ENCODE measurements around the gene CAMK1D. TPM values are rescaled to one million over a fixed set of nuclear protein-coding genes. Genes with fewer than 3 reads are reported as not detected.

Gene CAMK1D
- total and polyA plus RNA-seq, 11 donors = 1.4 to 16.0 (median 2.5) TPM

DNA sequence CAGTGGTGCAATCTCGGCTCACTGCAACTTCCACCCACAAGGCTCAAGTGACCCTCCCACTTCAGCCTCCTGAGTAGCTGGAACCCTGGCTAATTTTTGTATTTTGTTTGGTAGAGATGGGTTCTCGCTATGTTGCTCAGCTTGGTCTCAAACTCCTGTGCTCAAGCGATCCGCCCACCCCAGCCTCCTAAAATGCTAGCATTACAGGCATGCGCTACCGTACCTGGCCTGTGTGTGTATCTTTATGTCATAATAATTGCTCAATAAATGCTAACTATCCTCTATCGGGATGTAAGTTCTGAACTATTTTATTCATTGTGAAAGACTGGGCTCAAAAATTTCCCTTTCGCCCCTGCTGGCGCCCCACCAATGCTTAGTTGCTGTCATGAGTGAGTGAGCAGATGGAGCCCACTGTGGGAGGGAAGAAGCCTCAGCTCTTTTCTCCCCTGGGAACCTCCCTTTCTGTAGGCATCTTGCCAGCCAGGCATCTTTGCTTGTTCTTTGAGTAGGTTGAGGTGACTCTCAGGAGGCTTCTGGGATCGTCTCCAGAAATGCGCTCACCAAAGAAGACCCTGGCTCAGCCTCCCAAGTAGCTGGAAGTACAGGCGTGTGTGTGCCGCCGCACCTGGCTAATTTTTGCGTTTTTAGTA, 38.3 kb downstream of the CAMK1D start:
- no peak for ATAC-seq
- WGBS, 4 donors = 93 to 95% (median 94%) methylated on average over 15 of the region's 15 CpGs
- intact Hi-C loops (cut with DNase I) = no loop called here

DNA sequence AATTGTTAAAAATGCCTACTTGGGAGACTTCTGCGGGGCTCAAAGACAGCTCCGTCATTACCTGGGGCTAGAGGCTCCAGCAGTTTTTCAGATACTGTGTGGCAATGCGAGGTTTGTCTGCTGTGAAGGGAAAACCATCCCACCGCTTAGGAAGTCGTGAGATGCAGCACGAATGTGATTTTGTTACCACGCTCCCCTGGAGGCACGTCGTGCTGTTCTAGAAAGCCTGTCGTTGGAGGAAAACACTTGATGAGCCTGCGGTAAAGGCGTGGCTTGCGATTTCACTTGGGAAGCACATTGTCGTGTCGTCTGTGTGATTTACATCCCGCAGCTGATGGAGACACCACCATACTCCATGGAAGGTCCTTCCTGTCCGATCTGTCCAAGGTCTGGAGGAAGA, 39.3 kb downstream of the CAMK1D start:
- peaks cover 0 to 31% (median 16%) of the 10 kb centered on the region in 12 donors for H3K4me1 ChIP-seq
- no peak for ATAC-seq
- H3K4me3 ChIP-seq = no peak overlapping the region
- H3K9me3 ChIP-seq = peaks cover 0 to 13% (median 3%) of the 10 kb centered on the region in 12 donors
- no peak for DNase-seq
- WGBS, 4 donors = 86 to 89% (median 88%) methylated on average over 17 of the region's 17 CpGs
- no peaks in the 10 kb centered on the region for H3K36me3 ChIP-seq
- H3K27me3 ChIP-seq = peaks cover 0 to 3% (median 0%) of the 10 kb centered on the region in 9 donors
- no peak overlapping the region for H3K27ac ChIP-seq
- intact Hi-C loops (cut with DNase I) = no loop called here
- no peak for TF ChIP-seq POLR2A (IDR thresholded peaks at IDR 0.05)
- TF ChIP-seq, protein P1, sequence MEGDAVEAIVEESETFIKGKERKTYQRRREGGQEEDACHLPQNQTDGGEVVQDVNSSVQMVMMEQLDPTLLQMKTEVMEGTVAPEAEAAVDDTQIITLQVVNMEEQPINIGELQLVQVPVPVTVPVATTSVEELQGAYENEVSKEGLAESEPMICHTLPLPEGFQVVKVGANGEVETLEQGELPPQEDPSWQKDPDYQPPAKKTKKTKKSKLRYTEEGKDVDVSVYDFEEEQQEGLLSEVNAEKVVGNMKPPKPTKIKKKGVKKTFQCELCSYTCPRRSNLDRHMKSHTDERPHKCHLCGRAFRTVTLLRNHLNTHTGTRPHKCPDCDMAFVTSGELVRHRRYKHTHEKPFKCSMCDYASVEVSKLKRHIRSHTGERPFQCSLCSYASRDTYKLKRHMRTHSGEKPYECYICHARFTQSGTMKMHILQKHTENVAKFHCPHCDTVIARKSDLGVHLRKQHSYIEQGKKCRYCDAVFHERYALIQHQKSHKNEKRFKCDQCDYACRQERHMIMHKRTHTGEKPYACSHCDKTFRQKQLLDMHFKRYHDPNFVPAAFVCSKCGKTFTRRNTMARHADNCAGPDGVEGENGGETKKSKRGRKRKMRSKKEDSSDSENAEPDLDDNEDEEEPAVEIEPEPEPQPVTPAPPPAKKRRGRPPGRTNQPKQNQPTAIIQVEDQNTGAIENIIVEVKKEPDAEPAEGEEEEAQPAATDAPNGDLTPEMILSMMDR (IDR thresholded peaks at IDR 0.05) = no peak

More for the DNA sequence above, 38.3 kb downstream of the CAMK1D start:
- Histone ChIP-seq H3K4me3 (no peak overlapping the region), H3K9me3 (peaks cover 0 to 13% (median 3%) of the 10 kb centered on the region in 12 donors), H3K27ac (no peak overlapping the region), H3K27me3 (peaks cover 0 to 3% (median 0%) of the 10 kb centered on the region in 9 donors), H3K4me1 (peaks cover 0 to 31% (median 16%) of the 10 kb centered on the region in 12 donors), H3K36me3 (no peaks in the 10 kb centered on the region)
- DNase-seq = no peak
- no peak for TF ChIP-seq POLR2A (IDR thresholded peaks at IDR 0.05)

DNA sequence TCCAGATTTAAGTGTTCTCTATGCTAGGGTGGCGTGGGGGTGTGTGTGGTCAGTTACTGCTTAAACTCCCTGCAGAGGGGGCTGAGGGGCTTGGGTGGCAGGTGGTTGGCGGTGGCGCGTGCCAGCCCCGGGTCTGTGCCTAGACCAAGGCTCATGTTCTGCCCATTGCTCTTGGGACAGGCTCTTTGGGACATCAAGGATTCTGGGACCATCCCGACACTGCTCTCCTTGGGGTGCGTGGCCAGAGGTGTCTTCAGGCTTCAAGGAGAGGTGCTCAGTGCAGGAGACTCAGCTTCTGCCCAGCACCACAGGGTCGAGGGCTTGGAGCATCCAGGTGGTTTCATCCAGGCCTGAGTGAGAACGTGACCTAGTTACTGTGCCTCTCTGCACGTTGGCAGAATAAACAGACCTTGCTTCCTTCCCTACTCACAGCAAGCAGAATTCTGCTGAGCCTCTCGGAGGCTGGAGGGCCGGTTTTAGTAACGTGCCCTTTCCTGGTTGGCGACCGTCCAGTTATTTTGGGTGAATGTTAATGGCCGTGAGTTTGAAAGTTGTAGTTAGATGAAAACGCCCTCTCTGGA, 39.9 kb downstream of the CAMK1D start:
- ATAC-seq = peak in 2 of 4 donors; percentile 68 to 80
- 41 to 56% (median 48%) methylated on average over 17 of the region's 17 CpGs for WGBS, 4 donors

DNA sequence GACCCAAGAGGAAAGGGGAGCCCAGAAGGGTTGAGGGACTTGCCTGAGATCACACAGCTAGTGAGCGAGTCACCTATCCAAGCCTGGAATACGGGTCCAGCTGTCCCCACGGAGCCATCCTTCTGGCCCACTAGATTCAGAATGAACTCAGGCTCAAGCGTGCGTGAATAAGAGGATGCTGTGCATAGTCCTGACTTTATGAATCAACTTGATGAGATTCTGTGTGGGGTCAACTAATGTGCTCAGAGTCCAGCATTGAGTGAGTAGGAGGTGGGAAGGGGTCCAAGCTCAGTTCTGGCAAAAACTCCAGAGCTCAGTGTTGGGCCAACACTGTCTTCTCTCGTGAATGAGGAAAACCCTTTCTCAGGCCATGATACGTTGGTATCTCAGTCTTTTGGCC, 41.4 kb downstream of the CAMK1D start:
- WGBS, 4 donors = 65 to 73% (median 71%) methylated on average over 7 of the region's 7 CpGs
- H3K9me3 ChIP-seq = no peaks in the 10 kb centered on the region
- H3K4me1 ChIP-seq = peaks cover 0 to 31% (median 16%) of the 10 kb centered on the region in 12 donors
- H3K36me3 ChIP-seq = no peaks in the 10 kb centered on the region
- peak in 3 of 4 donors; percentile 38 to 84 (median 55) for ATAC-seq
- intact Hi-C loops (cut with DNase I) = no loop called here
- DNase-seq = peak in 2 of 5 donors; percentile 29 to 38
- H3K27ac ChIP-seq = peak overlapping the region in 2 of 12 donors; percentile 31
- TF ChIP-seq, protein P1 (IDR thresholded peaks at IDR 0.05) = no peak
- TF ChIP-seq POLR2A (IDR thresholded peaks at IDR 0.05) = no peak
- peaks cover 0 to 3% (median 0%) of the 10 kb centered on the region in 9 donors for H3K27me3 ChIP-seq
- no peak overlapping the region for H3K4me3 ChIP-seq

More for the DNA sequence above, 39.9 kb downstream of the CAMK1D start:
- intact Hi-C loops (cut with DNase I) = no loop called here
- Histone ChIP-seq H3K4me1 (peaks cover 0 to 31% (median 16%) of the 10 kb centered on the region in 12 donors), H3K9me3 (peaks cover 0 to 11% (median 3%) of the 10 kb centered on the region in 12 donors), H3K36me3 (no peaks in the 10 kb centered on the region), H3K4me3 (no peak overlapping the region), H3K27ac (no peak overlapping the region), H3K27me3 (peaks cover 0 to 3% (median 0%) of the 10 kb centered on the region in 9 donors)
- TF ChIP-seq POLR2A (IDR thresholded peaks at IDR 0.05) = no peak
- TF ChIP-seq, protein P1 (IDR thresholded peaks at IDR 0.05) = no peak
- peak in 3 of 5 donors; percentile 46 to 61 (median 58) for DNase-seq

All from heart left ventricle (tissue), 16 donors.